ENCODE data around the gene DAZAP1. TPM values are rescaled to one million over a fixed set of nuclear protein-coding genes. Genes with fewer than 3 reads are reported as not detected.

DAZAP1 gene
- total RNA-seq, 2 experiments from 2014 or later, result 128 to 133 TPM

GRCh38 chr19:1425102-1425837 is 17.9 kb downstream of the DAZAP1 start:
- no peaks in the 10 kb centered on the region for H3K9me3 ChIP-seq (ENCODE audit: control insufficient read depth in 1 of 2, insufficient read depth in 1 of 2, low read length in 2 of 2)
- intact Hi-C loops (cut with DNase I, micrococcal nuclease), result no loop called here
- no peak overlapping the region for H3K27ac ChIP-seq (ENCODE audit: low read depth in 1 of 2, low read length in 2 of 2)
- CTCF ChIA-PET, result no interaction called here
- no peak overlapping the region for H3K4me3 Mint-ChIP-seq
- no peak for TF ChIP-seq CTCF (IDR thresholded peaks at IDR 0.05)
- no peaks in the 10 kb centered on the region for H3K27me3 ChIP-seq (ENCODE audit: control insufficient read depth in 1 of 2, insufficient read depth in 2 of 2, low read length in 2 of 2)
- no peaks in the 10 kb centered on the region for H3K27me3 Mint-ChIP-seq
- H3K27ac Mint-ChIP-seq, result no peak overlapping the region
- DNase-seq (no peak), ATAC-seq (ENCODE audit: poor library complexity) (no peak)
- no peaks in the 10 kb centered on the region for H3K4me1 ChIP-seq (ENCODE audit: insufficient read depth, low read length)
- peaks cover 4% of the 10 kb centered on the region for H3K4me1 Mint-ChIP-seq (ENCODE audit: low read depth)
- H3K9me3 Mint-ChIP-seq, result no peaks in the 10 kb centered on the region
- peaks cover 73% of the 10 kb centered on the region for H3K36me3 Mint-ChIP-seq (ENCODE audit: low read depth)
- POLR2A ChIA-PET, result no interaction called here
- H3K4me3 ChIP-seq (ENCODE audit: low read length), result no peak overlapping the region
- peaks cover 89% of the 10 kb centered on the region for H3K36me3 ChIP-seq (ENCODE audit: insufficient read depth, low read length)

- no peak for TF ChIP-seq CTCF (IDR thresholded peaks at IDR 0.05)
- Mint-ChIP-seq H3K27me3 (no peaks in the 10 kb centered on the region), H3K9me3 (no peaks in the 10 kb centered on the region), H3K27ac (no peak overlapping the region), H3K36me3 (ENCODE audit: low read depth) (peaks cover 69% of the 10 kb centered on the region), H3K4me3 (no peak overlapping the region), H3K4me1 (ENCODE audit: low read depth) (peaks cover 4% of the 10 kb centered on the region)
- no peak for DNase-seq
- ChIA-PET CTCF (no interaction called here), POLR2A (no interaction called here)
- no peak for ATAC-seq (ENCODE audit: poor library complexity)
- Histone ChIP-seq H3K27ac (ENCODE audit: low read depth in 1 of 2, low read length in 2 of 2) (no peak overlapping the region), H3K4me1 (ENCODE audit: insufficient read depth, low read length) (no peaks in the 10 kb centered on the region), H3K36me3 (ENCODE audit: insufficient read depth, low read length) (peaks cover 87% of the 10 kb centered on the region), H3K9me3 (ENCODE audit: control insufficient read depth in 1 of 2, insufficient read depth in 1 of 2, low read length in 2 of 2) (no peaks in the 10 kb centered on the region), H3K4me3 (ENCODE audit: low read length) (no peak overlapping the region), H3K27me3 (ENCODE audit: control insufficient read depth in 1 of 2, insufficient read depth in 2 of 2, low read length in 2 of 2) (no peaks in the 10 kb centered on the region)
- intact Hi-C loops (cut with DNase I, micrococcal nuclease), result no loop called here
Measured at GRCh38 chr19:1425902-1426301, 18.5 kb downstream of the DAZAP1 start.

- no peak overlapping the region for H3K27ac ChIP-seq (ENCODE audit: low read depth in 1 of 2, low read length in 2 of 2)
- Mint-ChIP-seq H3K36me3 (ENCODE audit: low read depth) (peaks cover 68% of the 10 kb centered on the region), H3K27me3 (no peaks in the 10 kb centered on the region), H3K4me3 (no peak overlapping the region), H3K27ac (no peak overlapping the region), H3K9me3 (no peaks in the 10 kb centered on the region), H3K4me1 (ENCODE audit: low read depth) (peaks cover 4% of the 10 kb centered on the region)
- no peaks in the 10 kb centered on the region for H3K27me3 ChIP-seq (ENCODE audit: control insufficient read depth in 1 of 2, insufficient read depth in 2 of 2, low read length in 2 of 2)
- peaks cover 83% of the 10 kb centered on the region for H3K36me3 ChIP-seq (ENCODE audit: insufficient read depth, low read length)
- no peak for TF ChIP-seq CTCF (IDR thresholded peaks at IDR 0.05)
- no peak overlapping the region for H3K4me3 ChIP-seq (ENCODE audit: low read length)
- no peak for ATAC-seq (ENCODE audit: poor library complexity)
- ChIA-PET CTCF (no interaction called here), POLR2A (no interaction called here)
- no peaks in the 10 kb centered on the region for H3K4me1 ChIP-seq (ENCODE audit: insufficient read depth, low read length)
- no peak for DNase-seq
- intact Hi-C loops (cut with DNase I, micrococcal nuclease), result no loop called here
- no peaks in the 10 kb centered on the region for H3K9me3 ChIP-seq (ENCODE audit: control insufficient read depth in 1 of 2, insufficient read depth in 1 of 2, low read length in 2 of 2)
Measured at GRCh38 chr19:1426736-1427135, 19.4 kb downstream of the DAZAP1 start.

All from CD4-positive, alpha-beta T cell (primary cell).